ENCODE measurements around the gene RIPK4.

GRCh38 chr21:41720250-41720649 is 46.6 kb downstream of the RIPK4 start:
- TF ChIP-seq EZH2 (IDR thresholded peaks at IDR 0.05) (no peak), POLR2AphosphoS5 (IDR thresholded peaks at IDR 0.05; ENCODE audit: borderline replicate concordance, low read depth, low read length) (no peak), FOXP2 (optimal IDR thresholded peaks at IDR 0.05; ENCODE audit: control extremely low read depth, extremely low read length, insufficient read depth) (no peak)

Data from SK-N-MC (cell line).